HepG2 (cell line): Measurements from ENCODE around the gene CEP19. TPM values are rescaled to one million over a fixed set of nuclear protein-coding genes. Genes with fewer than 3 reads are reported as not detected.
A peak's percentile ranks its signal among the peaks of the same experiment; 100 is the strongest.

Experiments used
- ATF3 ChIP-seq: sonication (generic); formaldehyde crosslinking; IDR thresholded peaks from 2 replicates; pipeline ENCODE4 v1.4.0; 2020; ENCODE audit warnings: missing genetic modification reagents
- EEA1 ChIP-seq: sonication (generic); formaldehyde crosslinking; IDR thresholded peaks from 2 replicates; pipeline ENCODE4 v1.5.1; 2020; ENCODE audit warnings: mild to moderate bottlenecking, missing genetic modification reagents, borderline replicate concordance
- GFI1 ChIP-seq: sonication (generic); formaldehyde crosslinking; IDR thresholded peaks from 2 replicates; pipeline ENCODE4 v1.5.0; 2020; ENCODE audit warnings: missing genetic modification reagents, mild to moderate bottlenecking, borderline replicate concordance
- ISX ChIP-seq: sonication (generic); formaldehyde crosslinking; conservative IDR thresholded peaks from 2 replicates; pipeline ENCODE4 v1.5.0; 2020; ENCODE audit warnings: missing genetic modification reagents
- KDM2A ChIP-seq: sonication (generic); formaldehyde crosslinking; IDR thresholded peaks from 2 replicates; pipeline ENCODE4 v1.4.0; 2020; ENCODE audit warnings: low read depth, missing genetic modification reagents, borderline replicate concordance
- MAX ChIP-seq: IDR thresholded peaks from 2 replicates; pipeline ENCODE4 v1.6.1; 2012; ENCODE audit warnings: inconsistent platforms
- RBFOX2 ChIP-seq: fragments of 200-400 bp; formaldehyde crosslinking; IDR thresholded peaks from 2 replicates; pipeline ENCODE4 v1.6.1; 2017; ENCODE audit warnings: low read depth, mild to moderate bottlenecking, low read length
- SAP130 ChIP-seq: IDR thresholded peaks from 2 replicates; pipeline ENCODE4 v1.6.1; 2016; ENCODE audit warnings: low read depth
- STAT5B ChIP-seq: sonication (generic); formaldehyde crosslinking; IDR thresholded peaks from 2 replicates; pipeline ENCODE4 v1.4.0; 2020; ENCODE audit warnings: missing genetic modification reagents
- TBP ChIP-seq: sonication (generic); formaldehyde crosslinking; IDR thresholded peaks from 2 replicates; pipeline ENCODE4 v1.5.0; 2020; ENCODE audit warnings: missing genetic modification reagents
- ZBTB25 ChIP-seq: IDR thresholded peaks from 2 replicates; pipeline ENCODE4 v1.6.1; 2018; ENCODE audit warnings: missing genetic modification reagents
- ZNF280D ChIP-seq: sonication (generic); formaldehyde crosslinking; IDR thresholded peaks from 2 replicates; pipeline ENCODE4 v1.5.1; 2020; ENCODE audit warnings: mild to moderate bottlenecking, missing genetic modification reagents
- ZNF446 ChIP-seq: sonication (generic); formaldehyde crosslinking; IDR thresholded peaks from 2 replicates; pipeline ENCODE4 v1.5.0; 2020; ENCODE audit warnings: mild to moderate bottlenecking, missing genetic modification reagents
- ZNF710 ChIP-seq: sonication (generic); formaldehyde crosslinking; IDR thresholded peaks from 2 replicates; pipeline ENCODE4 v1.5.0; 2020; ENCODE audit warnings: mild to moderate bottlenecking, missing genetic modification reagents, borderline replicate concordance
- ZNF83 ChIP-seq: sonication (generic); formaldehyde crosslinking; IDR thresholded peaks from 2 replicates; pipeline ENCODE4 v1.4.0; 2020; ENCODE audit warnings: missing genetic modification reagents, mild to moderate bottlenecking, borderline replicate concordance
- polyA plus RNA-seq, 8 experiments: library from polyadenylated mRNA; depleted of rRNA in 3 of 8; stranded (reverse) in 7 of 8; unstranded in 1 of 8; fragments of >200 nt; fragmentation: Illumina TruSeq in 4 of 8; extraction: Trizol in 4 of 8; gene quantifications; 2 replicates each; pipeline versions ENCODE4 v1.2.1 to v1.2.3, GENCODE V29; 2011 to 2016; ENCODE audit warnings: low read depth in 4 of 8, missing spikeins in 1 of 8, mixed read lengths in 1 of 8; ENCODE audit not compliant: insufficient read depth in 1 of 8
- total RNA-seq, 5 experiments: library from RNA; depleted of rRNA; stranded (reverse); fragments of >200 nt; fragmentation: Illumina TruSeq; extraction: Trizol; gene quantifications; 2 replicates each; pipeline ENCODE4 v1.2.3, GENCODE V29; 2016; ENCODE audit warnings: low read depth in 1 of 5
- TF ChIP-seq, protein P1 (sequence below): sonication (generic); formaldehyde crosslinking; IDR thresholded peaks from 2 replicates; pipeline ENCODE4 v1.9.0; 2021; ENCODE audit warnings: missing genetic modification reagents, mild to moderate bottlenecking, borderline replicate concordance
- TF ChIP-seq, protein P2 (sequence below): sonication (generic); formaldehyde crosslinking; IDR thresholded peaks from 2 replicates; pipeline ENCODE4 v1.5.0; 2020; ENCODE audit warnings: mild to moderate bottlenecking, missing genetic modification reagents

The CEP19 gene
- total and polyA plus RNA-seq, 2 of the 13 experiments (the other 11 are each of a cell fraction or from before 2014, with no cell fraction given) = 0.48 to 1.2 TPM

- TF ChIP-seq ZNF280D (CRISPR knock-in tag) (no peak), TBP (no peak), STAT5B (CRISPR knock-in tag) (no peak), ZNF83 (CRISPR knock-in tag) (no peak), RBFOX2 (no peak), ZNF446 (CRISPR knock-in tag) (no peak), ZNF710 (CRISPR knock-in tag) (no peak), ISX (CRISPR knock-in tag) (no peak), SAP130 (CRISPR knock-in tag) (peak; percentile 54), ATF3 (no peak), MAX (peak; percentile 59), KDM2A (CRISPR knock-in tag) (0 out of 2 replicates have a peak, but pooled peaks have one; percentile 45), ZBTB25 (CRISPR knock-in tag) (no peak), GFI1 (CRISPR knock-in tag) (no peak), EEA1 (no peak)
- TF ChIP-seq, protein P1, sequence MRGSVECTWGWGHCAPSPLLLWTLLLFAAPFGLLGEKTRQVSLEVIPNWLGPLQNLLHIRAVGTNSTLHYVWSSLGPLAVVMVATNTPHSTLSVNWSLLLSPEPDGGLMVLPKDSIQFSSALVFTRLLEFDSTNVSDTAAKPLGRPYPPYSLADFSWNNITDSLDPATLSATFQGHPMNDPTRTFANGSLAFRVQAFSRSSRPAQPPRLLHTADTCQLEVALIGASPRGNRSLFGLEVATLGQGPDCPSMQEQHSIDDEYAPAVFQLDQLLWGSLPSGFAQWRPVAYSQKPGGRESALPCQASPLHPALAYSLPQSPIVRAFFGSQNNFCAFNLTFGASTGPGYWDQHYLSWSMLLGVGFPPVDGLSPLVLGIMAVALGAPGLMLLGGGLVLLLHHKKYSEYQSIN (CRISPR knock-in tag) = no peak
- TF ChIP-seq, protein P2, sequence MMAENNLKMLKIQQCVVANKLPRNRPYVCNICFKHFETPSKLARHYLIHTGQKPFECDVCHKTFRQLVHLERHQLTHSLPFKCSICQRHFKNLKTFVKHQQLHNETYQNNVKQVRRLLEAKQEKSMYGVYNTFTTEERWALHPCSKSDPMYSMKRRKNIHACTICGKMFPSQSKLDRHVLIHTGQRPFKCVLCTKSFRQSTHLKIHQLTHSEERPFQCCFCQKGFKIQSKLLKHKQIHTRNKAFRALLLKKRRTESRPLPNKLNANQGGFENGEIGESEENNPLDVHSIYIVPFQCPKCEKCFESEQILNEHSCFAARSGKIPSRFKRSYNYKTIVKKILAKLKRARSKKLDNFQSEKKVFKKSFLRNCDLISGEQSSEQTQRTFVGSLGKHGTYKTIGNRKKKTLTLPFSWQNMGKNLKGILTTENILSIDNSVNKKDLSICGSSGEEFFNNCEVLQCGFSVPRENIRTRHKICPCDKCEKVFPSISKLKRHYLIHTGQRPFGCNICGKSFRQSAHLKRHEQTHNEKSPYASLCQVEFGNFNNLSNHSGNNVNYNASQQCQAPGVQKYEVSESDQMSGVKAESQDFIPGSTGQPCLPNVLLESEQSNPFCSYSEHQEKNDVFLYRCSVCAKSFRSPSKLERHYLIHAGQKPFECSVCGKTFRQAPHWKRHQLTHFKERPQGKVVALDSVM (CRISPR knock-in tag) = no peak
These were observed 42.3 kb upstream of the CEP19 start (continued) for GRCh38 chr3:196754091-196754981.
